ENCODE data around the gene ALK.

The ALK gene

GRCh38 chr2:29367986-29368658 is 553.3 kb downstream of the ALK start:
- no peak for DNase-seq (ENCODE audit: low read depth)

- no peak for DNase-seq (ENCODE audit: low read depth)
Observed at GRCh38 chr2:29363111-29363510, 558.3 kb downstream of the ALK start.

GRCh38 chr2:29361231-29361630 is 560.2 kb downstream of the ALK start:
- no peak for DNase-seq (ENCODE audit: low read depth)

GRCh38 chr2:29360016-29360784 is 561.2 kb downstream of the ALK start:
- no peak for DNase-seq (ENCODE audit: low read depth)

- DNase-seq (ENCODE audit: low read depth): no peak
Observed at GRCh38 chr2:29353403-29353991, 567.9 kb downstream of the ALK start.

GRCh38 chr2:29351916-29352591 is 569.3 kb downstream of the ALK start:
- no peak for DNase-seq (ENCODE audit: low read depth)

GRCh38 chr2:29351248-29351647 is 570.1 kb downstream of the ALK start:
- DNase-seq (ENCODE audit: low read depth): no peak

- DNase-seq (ENCODE audit: low read depth): no peak
Observed at GRCh38 chr2:29349316-29350030, 571.9 kb downstream of the ALK start.

- no peak for DNase-seq (ENCODE audit: low read depth)
Observed at GRCh38 chr2:29347774-29348461, 573.5 kb downstream of the ALK start.

GRCh38 chr2:29345236-29345635 is 576.1 kb downstream of the ALK start:
- DNase-seq (ENCODE audit: low read depth): no peak

- no peak for DNase-seq (ENCODE audit: low read depth)
Observed at GRCh38 chr2:29343830-29344229, 577.6 kb downstream of the ALK start.

- DNase-seq (ENCODE audit: low read depth): no peak
Observed at GRCh38 chr2:29336341-29337241, 584.8 kb downstream of the ALK start.

- DNase-seq (ENCODE audit: low read depth): no peak
Observed at GRCh38 chr2:29335396-29335795, 586.0 kb downstream of the ALK start.

- DNase-seq (ENCODE audit: low read depth): no peak
Observed at GRCh38 chr2:29334706-29335105, 586.7 kb downstream of the ALK start.

GRCh38 chr2:29332540-29332939 is 588.8 kb downstream of the ALK start:
- DNase-seq (ENCODE audit: low read depth): no peak

GRCh38 chr2:29329899-29330298 is 591.5 kb downstream of the ALK start:
- DNase-seq (ENCODE audit: low read depth): no peak

GRCh38 chr2:29326926-29327325 is 594.5 kb downstream of the ALK start:
- DNase-seq (ENCODE audit: low read depth): no peak

- DNase-seq (ENCODE audit: low read depth): no peak
Observed at GRCh38 chr2:29325544-29325943, 595.8 kb downstream of the ALK start.

- no peak for DNase-seq (ENCODE audit: low read depth)
Observed at GRCh38 chr2:29323961-29324360, 597.4 kb downstream of the ALK start.

- DNase-seq (ENCODE audit: low read depth): no peak
Observed at GRCh38 chr2:29323301-29323700, 598.1 kb downstream of the ALK start.

All from fibroblast of gingiva (primary cell).